ENCODE data around the gene PCCA.
A peak's percentile ranks its signal among the peaks of the same experiment; 100 is the strongest.

The PCCA gene

GRCh38 chr13:100176801-100177400 lies 88.0 kb downstream of the PCCA start:
- no peak for ATAC-seq
- TF ChIP-seq ISL1 (CRISPR knock-in tag; IDR thresholded peaks at IDR 0.05) (peak; percentile 31; the same call in 1 of the 2 replicates), TOX (CRISPR knock-in tag; IDR thresholded peaks at IDR 0.05; ENCODE audit: borderline replicate concordance) (no peak)

GRCh38 chr13:100178309-100178708 lies 89.4 kb downstream of the PCCA start:
- TF ChIP-seq OSR1 (CRISPR knock-in tag; IDR thresholded peaks at IDR 0.05) = no peak
- no peak for TF ChIP-seq CSRNP3 (CRISPR knock-in tag; IDR thresholded peaks at IDR 0.05)
- no peak for TF ChIP-seq ZNF70 (CRISPR knock-in tag; IDR thresholded peaks at IDR 0.05)
- no peak for TF ChIP-seq ZNF565 (CRISPR knock-in tag; conservative IDR thresholded peaks at IDR 0.05; ENCODE audit: low read depth)
- no peak for TF ChIP-seq RARB (CRISPR knock-in tag; IDR thresholded peaks at IDR 0.05)
- no peak for TF ChIP-seq CSDC2 (CRISPR knock-in tag; IDR thresholded peaks at IDR 0.05)
- TF ChIP-seq PPARA (CRISPR knock-in tag; IDR thresholded peaks at IDR 0.05; ENCODE audit: borderline replicate concordance) = no peak
- no peak for TF ChIP-seq POU6F1 (CRISPR knock-in tag; IDR thresholded peaks at IDR 0.05; ENCODE audit: borderline replicate concordance, low read depth)
- TF ChIP-seq TOX (CRISPR knock-in tag; IDR thresholded peaks at IDR 0.05; ENCODE audit: borderline replicate concordance) = no peak
- no peak for TF ChIP-seq ZNF8 (CRISPR knock-in tag; IDR thresholded peaks at IDR 0.05)
- no peak for TF ChIP-seq TSHZ2 (CRISPR knock-in tag; IDR thresholded peaks at IDR 0.05)

GRCh38 chr13:100179276-100179675 lies 90.4 kb downstream of the PCCA start:
- no peak for ATAC-seq
- TF ChIP-seq CSDC2 (CRISPR knock-in tag; IDR thresholded peaks at IDR 0.05) (no peak), ZNF8 (CRISPR knock-in tag; IDR thresholded peaks at IDR 0.05) (no peak), TCF4 (CRISPR knock-in tag; IDR thresholded peaks at IDR 0.05; ENCODE audit: borderline replicate concordance) (no peak), POU6F1 (CRISPR knock-in tag; IDR thresholded peaks at IDR 0.05; ENCODE audit: borderline replicate concordance, low read depth) (no peak), CSRNP3 (CRISPR knock-in tag; IDR thresholded peaks at IDR 0.05) (no peak), TSHZ2 (CRISPR knock-in tag; IDR thresholded peaks at IDR 0.05) (no peak), ZNF565 (CRISPR knock-in tag; conservative IDR thresholded peaks at IDR 0.05; ENCODE audit: low read depth) (no peak), RARB (CRISPR knock-in tag; IDR thresholded peaks at IDR 0.05) (no peak), ESRRG (CRISPR knock-in tag; IDR thresholded peaks at IDR 0.05) (no peak), ZNF70 (CRISPR knock-in tag; IDR thresholded peaks at IDR 0.05) (no peak)
- TF ChIP-seq, protein P1, sequence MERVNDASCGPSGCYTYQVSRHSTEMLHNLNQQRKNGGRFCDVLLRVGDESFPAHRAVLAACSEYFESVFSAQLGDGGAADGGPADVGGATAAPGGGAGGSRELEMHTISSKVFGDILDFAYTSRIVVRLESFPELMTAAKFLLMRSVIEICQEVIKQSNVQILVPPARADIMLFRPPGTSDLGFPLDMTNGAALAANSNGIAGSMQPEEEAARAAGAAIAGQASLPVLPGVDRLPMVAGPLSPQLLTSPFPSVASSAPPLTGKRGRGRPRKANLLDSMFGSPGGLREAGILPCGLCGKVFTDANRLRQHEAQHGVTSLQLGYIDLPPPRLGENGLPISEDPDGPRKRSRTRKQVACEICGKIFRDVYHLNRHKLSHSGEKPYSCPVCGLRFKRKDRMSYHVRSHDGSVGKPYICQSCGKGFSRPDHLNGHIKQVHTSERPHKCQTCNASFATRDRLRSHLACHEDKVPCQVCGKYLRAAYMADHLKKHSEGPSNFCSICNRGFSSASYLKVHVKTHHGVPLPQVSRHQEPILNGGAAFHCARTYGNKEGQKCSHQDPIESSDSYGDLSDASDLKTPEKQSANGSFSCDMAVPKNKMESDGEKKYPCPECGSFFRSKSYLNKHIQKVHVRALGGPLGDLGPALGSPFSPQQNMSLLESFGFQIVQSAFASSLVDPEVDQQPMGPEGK (CRISPR knock-in tag; IDR thresholded peaks at IDR 0.05; ENCODE audit: borderline replicate concordance) = no peak

More at GRCh38 chr13:100178309-100178708, 89.4 kb downstream of the PCCA start:
- no peak for ATAC-seq

Measured in SK-N-SH treated with all-trans-retinoic acid at 6 μM for 48 hours (cell line).